ENCODE results near the gene FHIT. TPM values are rescaled to one million over a fixed set of nuclear protein-coding genes. Genes with fewer than 3 reads are reported as not detected.

The FHIT gene
- total and polyA plus RNA-seq, 2 donors from 2014 or later: 20.2 to 61.2 TPM

- no peaks in the 10 kb centered on the region for H3K36me3 ChIP-seq (ENCODE audit: control insufficient read depth in 2 of 3, insufficient read depth in 3 of 3, low read length in 3 of 3)
- no peaks in the 10 kb centered on the region for H3K27me3 ChIP-seq (ENCODE audit: control insufficient read depth, insufficient read depth, low read length)
- DNase-seq: no peak
- intact Hi-C loops (cut with DNase I): no loop called here
- H3K4me3 ChIP-seq (ENCODE audit: low read length in 3 of 3): no peak overlapping the region
- no peak for TF ChIP-seq CTCF (IDR thresholded peaks at IDR 0.05; ENCODE audit: borderline replicate concordance, extremely low read depth, insufficient read depth)
- H3K4me1 ChIP-seq (ENCODE audit: control insufficient read depth in 2 of 3, insufficient read depth in 2 of 3, low read depth in 1 of 3, low read length in 3 of 3): no peaks in the 10 kb centered on the region
- no peak overlapping the region for H3K9ac ChIP-seq (ENCODE audit: low read length in 3 of 3)
- H3K27ac ChIP-seq (ENCODE audit: low read depth in 2 of 2, low read length in 2 of 2): no peak overlapping the region
- no peak for FAIRE-seq
- H3K9me3 ChIP-seq (ENCODE audit: control insufficient read depth in 2 of 3, insufficient read depth in 1 of 3, low read length in 3 of 3): no peaks in the 10 kb centered on the region
These were observed 1125.6 kb downstream of the FHIT start for GRCh38 chr3:60125686-60126085.

- H3K4me1 ChIP-seq (ENCODE audit: control insufficient read depth in 2 of 3, insufficient read depth in 2 of 3, low read depth in 1 of 3, low read length in 3 of 3): no peaks in the 10 kb centered on the region
- H3K9ac ChIP-seq (ENCODE audit: low read length in 3 of 3): no peak overlapping the region
- H3K27me3 ChIP-seq (ENCODE audit: control insufficient read depth, insufficient read depth, low read length): no peaks in the 10 kb centered on the region
- H3K4me3 ChIP-seq (ENCODE audit: low read length in 3 of 3): no peak overlapping the region
- intact Hi-C loops (cut with DNase I): no loop called here
- FAIRE-seq: no peak
- no peaks in the 10 kb centered on the region for H3K9me3 ChIP-seq (ENCODE audit: control insufficient read depth in 2 of 3, insufficient read depth in 1 of 3, low read length in 3 of 3)
- H3K27ac ChIP-seq (ENCODE audit: low read depth in 2 of 2, low read length in 2 of 2): no peak overlapping the region
- no peak for DNase-seq
- TF ChIP-seq CTCF (IDR thresholded peaks at IDR 0.05; ENCODE audit: borderline replicate concordance, extremely low read depth, insufficient read depth): no peak
- no peaks in the 10 kb centered on the region for H3K36me3 ChIP-seq (ENCODE audit: control insufficient read depth in 2 of 3, insufficient read depth in 3 of 3, low read length in 3 of 3)
These were observed 1131.0 kb downstream of the FHIT start for GRCh38 chr3:60120245-60120644.

GRCh38 chr3:60114191-60114590 lies 1137.1 kb downstream of the FHIT start:
- Histone ChIP-seq H3K36me3 (ENCODE audit: control insufficient read depth in 2 of 3, insufficient read depth in 3 of 3, low read length in 3 of 3) (no peaks in the 10 kb centered on the region), H3K9ac (ENCODE audit: low read length in 3 of 3) (no peak overlapping the region), H3K27me3 (ENCODE audit: control insufficient read depth, insufficient read depth, low read length) (no peaks in the 10 kb centered on the region), H3K9me3 (ENCODE audit: control insufficient read depth in 2 of 3, insufficient read depth in 1 of 3, low read length in 3 of 3) (no peaks in the 10 kb centered on the region), H3K4me1 (ENCODE audit: control insufficient read depth in 2 of 3, insufficient read depth in 2 of 3, low read depth in 1 of 3, low read length in 3 of 3) (no peaks in the 10 kb centered on the region), H3K4me3 (ENCODE audit: low read length in 3 of 3) (no peak overlapping the region), H3K27ac (ENCODE audit: low read depth in 2 of 2, low read length in 2 of 2) (no peak overlapping the region)
- DNase-seq (no peak), FAIRE-seq (no peak)
- intact Hi-C loops (cut with DNase I): no loop called here
- TF ChIP-seq CTCF (IDR thresholded peaks at IDR 0.05; ENCODE audit: borderline replicate concordance, extremely low read depth, insufficient read depth): no peak

- H3K27ac ChIP-seq (ENCODE audit: low read depth in 2 of 2, low read length in 2 of 2): no peak overlapping the region
- intact Hi-C loops (cut with DNase I): no loop called here
- no peak for TF ChIP-seq CTCF (IDR thresholded peaks at IDR 0.05; ENCODE audit: borderline replicate concordance, extremely low read depth, insufficient read depth)
- H3K27me3 ChIP-seq (ENCODE audit: control insufficient read depth, insufficient read depth, low read length): no peaks in the 10 kb centered on the region
- no peaks in the 10 kb centered on the region for H3K4me1 ChIP-seq (ENCODE audit: control insufficient read depth in 2 of 3, insufficient read depth in 2 of 3, low read depth in 1 of 3, low read length in 3 of 3)
- H3K9me3 ChIP-seq (ENCODE audit: control insufficient read depth in 2 of 3, insufficient read depth in 1 of 3, low read length in 3 of 3): no peaks in the 10 kb centered on the region
- no peak overlapping the region for H3K4me3 ChIP-seq (ENCODE audit: low read length in 3 of 3)
- H3K36me3 ChIP-seq (ENCODE audit: control insufficient read depth in 2 of 3, insufficient read depth in 3 of 3, low read length in 3 of 3): no peaks in the 10 kb centered on the region
- no peak for FAIRE-seq
- no peak overlapping the region for H3K9ac ChIP-seq (ENCODE audit: low read length in 3 of 3)
- DNase-seq: no peak
These were observed 1144.0 kb downstream of the FHIT start for GRCh38 chr3:60107275-60107674.

Measured in kidney (tissue), 14 donors.